PC-3 (cell line): ENCODE results near the gene LRRIQ4. TPM values are rescaled to one million over a fixed set of nuclear protein-coding genes. Genes with fewer than 3 reads are reported as not detected.

Experiments
- ATAC-seq: fragments of 200-7000 bp; cut with Tn5 transposase; 2 replicates; pipeline ENCODE4 v1.9.1; 2020; ENCODE audit warnings: mild to moderate bottlenecking, moderate library complexity
- BruUV-seq: library from RNA; stranded (reverse); fragments of 400-500 nt; replicated peaks from 2 replicates; lab custom pipeline; 2021; lab: Mats Ljungman, UMichigan
- CTCF ChIA-PET: fragments of 300-600 bp; sonication (Branson Sonifier 250); formaldehyde crosslinking; loops from one replicate; lab custom pipeline; 2022; ENCODE audit warnings: antibody characterized with exemption; lab: Charles Lee
- POLR2A ChIA-PET: fragments of 300-600 bp; sonication (Branson Sonifier 250); formaldehyde crosslinking; loops from one replicate; lab custom pipeline; 2022; ENCODE audit warnings: antibody characterized with exemption; ENCODE audit not compliant: unreplicated experiment; lab: Charles Lee
- DNase-seq: peaks from one replicate; pipeline ENCODE4 v3.0.0-alpha.2; 2015
- H2AFZ ChIP-seq: fragments of 300-600 bp; sonication (generic); 2 replicates; pipeline ENCODE4 v1.6.0; 2016; ENCODE audit warnings: antibody characterized with exemption, low read length
- H3F3A ChIP-seq: fragments of 300-600 bp; sonication (generic); one replicate; pipeline ENCODE4 v1.6.0; 2017; ENCODE audit warnings: antibody characterized with exemption, low read length, control low read depth, mild to moderate bottlenecking; ENCODE audit not compliant: unreplicated experiment
- H3K27ac ChIP-seq: fragments of 300-600 bp; sonication (generic); 2 replicates; pipeline ENCODE4 v1.5.1; 2016; ENCODE audit warnings: mild to moderate bottlenecking, low read length
- H3K27me3 ChIP-seq: fragments of 300-600 bp; sonication (generic); 2 replicates; pipeline ENCODE4 v1.6.1; 2016; ENCODE audit warnings: low read length, mixed read lengths
- H3K36me3 ChIP-seq: fragments of 300-600 bp; sonication (generic); 2 replicates; pipeline ENCODE4 v1.6.1; 2016; ENCODE audit warnings: low read depth, mixed run types, low read length, mixed read lengths
- H3K4me1 ChIP-seq: fragments of 300-600 bp; sonication (generic); 2 replicates; pipeline ENCODE4 v1.5.1; 2016; ENCODE audit warnings: low read length; ENCODE audit not compliant: insufficient read depth
- H3K4me2 ChIP-seq: fragments of 300-600 bp; sonication (generic); 2 replicates; pipeline ENCODE4 v1.6.0; 2016; ENCODE audit warnings: low read length
- H3K4me3 ChIP-seq: fragments of 300-600 bp; sonication (generic); 2 replicates; pipeline ENCODE4 v1.5.1; 2016; ENCODE audit warnings: mild to moderate bottlenecking, low read length, mixed read lengths
- H3K79me2 ChIP-seq: fragments of 300-600 bp; sonication (generic); 2 replicates; pipeline ENCODE4 v1.6.1; 2017; ENCODE audit warnings: low read length, mixed read lengths
- H3K9ac ChIP-seq: fragments of 300-600 bp; sonication (generic); 2 replicates; pipeline ENCODE4 v1.6.0; 2016; ENCODE audit warnings: mild to moderate bottlenecking, low read length
- H3K9me2 ChIP-seq: fragments of 300-600 bp; sonication (generic); replicated peaks from 2 replicates; pipeline ENCODE4 v1.6.1; 2016; ENCODE audit warnings: mixed run types, low read length, mixed read lengths
- H3K9me3 ChIP-seq: fragments of 300-600 bp; sonication (generic); 2 replicates; pipeline ENCODE4 v1.6.1; 2016; ENCODE audit warnings: low read length, mixed read lengths
- H4K20me1 ChIP-seq: fragments of 300-600 bp; sonication (generic); 2 replicates; pipeline ENCODE4 v1.6.1; 2016; ENCODE audit warnings: low read length, mixed read lengths
- EZH2 ChIP-seq: fragments of 300-600 bp; sonication (generic); IDR thresholded peaks from one replicate; pipeline ENCODE4 v1.6.1; 2017; ENCODE audit warnings: antibody characterized with exemption, mild to moderate bottlenecking, low read length; ENCODE audit not compliant: unreplicated experiment
- EZH2phosphoT487 ChIP-seq: fragments of 300-600 bp; sonication (generic); IDR thresholded peaks from 2 replicates; pipeline ENCODE4 v1.6.1; 2018; ENCODE audit warnings: mild to moderate bottlenecking, antibody characterized with exemption, low read length, borderline replicate concordance
- intact Hi-C: fragments of 100-400 bp; cut with micrococcal nuclease; formaldehyde crosslinking; loops from 2 replicates; pipeline ENCODE4 v1.9.0; 2023
- total RNA-seq: library from RNA; depleted of rRNA; stranded (reverse); fragments of >200 nt; gene quantifications from 2 replicates; pipeline ENCODE4 v1.2.3, GENCODE V29; 2014
- TF ChIP-seq, protein P1 (sequence below): fragments of 300-600 bp; sonication (generic); conservative IDR thresholded peaks from 2 replicates; pipeline ENCODE4 v1.5.1; 2017; ENCODE audit warnings: antibody characterized with exemption, low read depth, mild to moderate bottlenecking, low read length

The LRRIQ4 gene
- total RNA-seq, 1 experiment from 2014 or later: not detected

DNA sequence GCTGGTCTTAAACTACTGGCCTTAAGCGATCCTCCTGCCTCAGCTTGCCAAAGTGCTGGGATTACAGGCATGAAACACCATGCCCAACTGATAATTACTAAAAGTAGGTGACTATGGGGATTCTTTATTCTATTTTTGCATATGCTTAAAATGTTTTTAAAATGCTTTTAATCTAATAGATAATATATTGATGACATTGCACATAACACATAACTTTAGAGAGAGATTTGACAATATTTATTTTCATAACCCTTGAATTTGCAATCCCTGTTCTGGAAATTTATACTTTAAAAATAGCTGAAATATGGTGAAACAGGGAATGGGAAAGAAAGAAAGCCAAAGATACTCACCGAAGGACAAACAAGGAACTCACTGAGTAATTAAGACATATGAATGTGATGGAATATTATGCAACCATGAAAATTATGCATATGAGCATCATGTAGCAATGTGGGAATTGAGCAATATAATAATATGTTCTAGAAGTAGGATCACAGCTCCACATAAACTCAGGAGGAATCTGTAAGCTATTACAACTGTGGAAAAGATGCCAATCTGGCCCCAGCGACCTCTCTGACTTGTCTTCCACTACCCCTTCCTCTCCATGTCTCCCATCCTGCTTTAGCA is 55.0 kb downstream of the LRRIQ4 start:
- CTCF ChIA-PET: no interaction called here
- DNase-seq (no peak), ATAC-seq (no peak)
- TF ChIP-seq, protein P1, sequence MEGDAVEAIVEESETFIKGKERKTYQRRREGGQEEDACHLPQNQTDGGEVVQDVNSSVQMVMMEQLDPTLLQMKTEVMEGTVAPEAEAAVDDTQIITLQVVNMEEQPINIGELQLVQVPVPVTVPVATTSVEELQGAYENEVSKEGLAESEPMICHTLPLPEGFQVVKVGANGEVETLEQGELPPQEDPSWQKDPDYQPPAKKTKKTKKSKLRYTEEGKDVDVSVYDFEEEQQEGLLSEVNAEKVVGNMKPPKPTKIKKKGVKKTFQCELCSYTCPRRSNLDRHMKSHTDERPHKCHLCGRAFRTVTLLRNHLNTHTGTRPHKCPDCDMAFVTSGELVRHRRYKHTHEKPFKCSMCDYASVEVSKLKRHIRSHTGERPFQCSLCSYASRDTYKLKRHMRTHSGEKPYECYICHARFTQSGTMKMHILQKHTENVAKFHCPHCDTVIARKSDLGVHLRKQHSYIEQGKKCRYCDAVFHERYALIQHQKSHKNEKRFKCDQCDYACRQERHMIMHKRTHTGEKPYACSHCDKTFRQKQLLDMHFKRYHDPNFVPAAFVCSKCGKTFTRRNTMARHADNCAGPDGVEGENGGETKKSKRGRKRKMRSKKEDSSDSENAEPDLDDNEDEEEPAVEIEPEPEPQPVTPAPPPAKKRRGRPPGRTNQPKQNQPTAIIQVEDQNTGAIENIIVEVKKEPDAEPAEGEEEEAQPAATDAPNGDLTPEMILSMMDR: no peak
- no peak for TF ChIP-seq EZH2
- Histone ChIP-seq H4K20me1 (no peaks in the 10 kb centered on the region), H3K27ac (no peak overlapping the region), H3K4me3 (no peak overlapping the region), H3K9ac (no peak overlapping the region), H3K9me3 (no peaks in the 10 kb centered on the region), H3K27me3 (no peaks in the 10 kb centered on the region), H3K79me2 (no peaks in the 10 kb centered on the region), H3K4me1 (peaks cover 10% of the 10 kb centered on the region), H2AFZ (no peak overlapping the region), H3F3A (no peaks in the 10 kb centered on the region), H3K4me2 (no peak overlapping the region), H3K36me3 (no peaks in the 10 kb centered on the region), H3K9me2 (no peaks in the 10 kb centered on the region)
- intact Hi-C loops: no loop called here
- no TSS peak for BruUV-seq
- POLR2A ChIA-PET: no interaction called here

- H2AFZ ChIP-seq: no peak overlapping the region
- no peaks in the 10 kb centered on the region for H3K79me2 ChIP-seq
- H4K20me1 ChIP-seq: no peaks in the 10 kb centered on the region
- H3K4me1 ChIP-seq: peaks cover 10% of the 10 kb centered on the region
- ATAC-seq: no peak
- intact Hi-C loops: no loop called here
- no peak for TF ChIP-seq EZH2phosphoT487
- TF ChIP-seq EZH2: no peak
- TF ChIP-seq, protein P1: no peak
- H3K27me3 ChIP-seq: no peaks in the 10 kb centered on the region
- no peaks in the 10 kb centered on the region for H3F3A ChIP-seq
- ChIA-PET POLR2A (no interaction called here), CTCF (no interaction called here)
- H3K36me3 ChIP-seq: no peaks in the 10 kb centered on the region
- H3K4me3 ChIP-seq: no peak overlapping the region
- DNase-seq: no peak
- no peaks in the 10 kb centered on the region for H3K9me3 ChIP-seq
- BruUV-seq: no TSS peak
- no peak overlapping the region for H3K27ac ChIP-seq
- no peak overlapping the region for H3K4me2 ChIP-seq
- H3K9ac ChIP-seq: no peak overlapping the region
- H3K9me2 ChIP-seq: no peaks in the 10 kb centered on the region
Observed at GRCh38 chr3:169868369-169868768, 55.7 kb downstream of the LRRIQ4 start.

DNA sequence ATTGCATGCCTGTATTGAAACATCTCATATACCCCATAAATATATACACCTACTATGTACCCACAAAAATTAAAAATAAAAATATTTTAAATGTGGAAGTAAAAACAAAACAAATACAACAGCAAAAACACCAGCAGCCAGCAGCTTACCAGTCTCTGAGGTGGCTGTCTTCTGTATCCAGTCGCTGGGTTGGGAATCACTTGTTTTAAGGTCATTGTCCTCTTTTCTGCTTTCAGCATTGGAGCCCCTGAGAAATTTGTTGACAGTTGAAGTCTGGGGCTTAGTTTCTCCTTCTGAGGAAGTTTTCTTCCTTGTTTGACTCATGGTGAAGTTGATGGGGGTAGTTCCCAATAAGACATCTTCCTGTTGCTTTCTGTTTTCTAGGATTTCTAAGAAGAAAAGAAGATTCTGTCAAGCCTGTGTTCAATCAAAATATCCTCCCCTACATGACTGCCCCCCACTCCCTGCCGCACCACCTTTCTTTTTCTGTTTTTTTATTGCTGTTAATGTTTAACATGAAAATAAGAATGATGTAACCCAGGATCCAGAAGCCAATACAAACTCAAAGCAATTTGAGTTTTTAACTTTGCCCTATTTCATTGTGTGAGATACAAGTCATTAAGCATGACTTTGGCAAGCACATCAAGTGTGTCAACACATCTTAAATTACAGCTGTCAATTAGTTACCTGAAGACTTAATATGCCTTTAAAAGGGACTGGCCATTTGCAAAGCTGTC is 57.0 kb downstream of the LRRIQ4 start, which contains the start of gene LRRC31:
LRRC31 (minus strand) TSS at position 452 of the 737 bp plus-strand sequence; CDS start at position 324, 128 bp downstream.
- BruUV-seq: TSS peak; percentile 68

More for the DNA sequence above, 57.0 kb downstream of the LRRIQ4 start, which contains the start of gene LRRC31:
- intact Hi-C loops: loop anchor here (2.0 kb wide), 1 partner anchor 41 kb away; the partner anchor contains the start of gene SAMD7
- Histone ChIP-seq H3K79me2 (no peaks in the 10 kb centered on the region), H4K20me1 (no peaks in the 10 kb centered on the region), H3K4me1 (peaks cover 10% of the 10 kb centered on the region), H3K27ac (no peak within 1 kb of the TSS), H3K9ac (no peak within 1 kb of the TSS), H3K9me2 (no peaks in the 10 kb centered on the region), H2AFZ (no peak within 1 kb of the TSS), H3F3A (no peaks in the 10 kb centered on the region), H3K36me3 (no peaks in the 10 kb centered on the region), H3K9me3 (no peaks in the 10 kb centered on the region), H3K4me3 (no peak within 1 kb of the TSS), H3K27me3 (no peaks in the 10 kb centered on the region), H3K4me2 (peak within 1 kb of the TSS; percentile 4; the same call in 1 of the 2 replicates)
- TF ChIP-seq EZH2: no peak
- no peak for TF ChIP-seq EZH2phosphoT487
- TF ChIP-seq, protein P1: no peak
- DNase-seq (no peak), ATAC-seq (peak; percentile 54; the same call in 1 of the 2 replicates)
- POLR2A ChIA-PET: no interaction called here
- CTCF ChIA-PET: no interaction called here
